HG03432 (cell line): ENCODE results near the gene LLGL2.
A peak's percentile ranks its signal among the peaks of the same experiment; 100 is the strongest.
"Not testable (repeated sequence)": the region's sequence is repeated elsewhere in the genome, so short reads cannot be mapped to it uniquely, and the experiment has no call there.

Experiments
- ATAC-seq: cut with Tn5 transposase; IDR thresholded peaks from one replicate; pipeline ENCODE4 v1.9.1; 2021; ENCODE audit warnings: mild to moderate bottlenecking, moderate library complexity; ENCODE audit not compliant: unreplicated experiment

LLGL2 gene

GRCh38 chr17:75518983-75519537 lies 6.4 kb upstream of the LLGL2 start:
- no peak for ATAC-seq

DNA sequence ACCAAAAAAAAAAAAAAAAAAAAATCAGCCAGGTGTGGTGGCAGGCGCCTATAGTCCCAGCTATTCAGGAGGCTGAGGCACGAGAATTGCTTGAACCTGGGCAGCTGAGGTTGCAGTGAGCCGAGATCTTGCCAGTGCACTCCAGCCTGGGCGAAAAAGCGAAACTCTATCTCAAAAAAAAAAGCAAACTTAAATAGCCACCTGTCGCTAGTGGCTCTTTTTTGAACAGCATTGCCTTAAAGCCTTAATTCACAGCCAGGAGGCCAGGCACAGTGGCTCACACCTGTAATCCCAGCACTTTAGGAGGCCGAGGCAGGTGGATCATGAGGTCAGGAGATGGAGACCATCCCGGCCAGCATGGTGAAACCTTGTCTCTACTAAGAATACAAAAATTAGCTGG lies 5.1 kb upstream of the LLGL2 start:
- ATAC-seq: not testable (repeated sequence)

DNA sequence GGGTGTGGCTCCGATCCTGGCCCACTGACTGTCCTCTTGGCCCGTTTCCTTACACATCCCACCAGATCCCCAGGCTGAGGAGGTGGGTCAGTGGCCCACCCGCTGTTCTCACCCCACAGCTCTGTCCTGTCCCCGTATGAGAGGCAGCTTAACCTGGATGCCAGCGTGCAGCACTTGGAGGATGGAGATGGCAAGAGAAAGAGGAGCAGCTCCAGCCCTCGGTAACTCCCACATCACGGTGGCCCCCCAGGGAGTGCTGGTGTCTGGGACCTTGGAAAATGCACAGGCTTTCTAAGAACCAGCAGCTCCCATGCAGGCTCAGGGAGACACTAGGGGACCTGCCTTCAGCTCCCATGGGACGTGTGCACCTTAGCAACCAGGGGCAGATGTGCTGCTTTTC lies 4.2 kb upstream of the LLGL2 start:
- no peak for ATAC-seq

DNA sequence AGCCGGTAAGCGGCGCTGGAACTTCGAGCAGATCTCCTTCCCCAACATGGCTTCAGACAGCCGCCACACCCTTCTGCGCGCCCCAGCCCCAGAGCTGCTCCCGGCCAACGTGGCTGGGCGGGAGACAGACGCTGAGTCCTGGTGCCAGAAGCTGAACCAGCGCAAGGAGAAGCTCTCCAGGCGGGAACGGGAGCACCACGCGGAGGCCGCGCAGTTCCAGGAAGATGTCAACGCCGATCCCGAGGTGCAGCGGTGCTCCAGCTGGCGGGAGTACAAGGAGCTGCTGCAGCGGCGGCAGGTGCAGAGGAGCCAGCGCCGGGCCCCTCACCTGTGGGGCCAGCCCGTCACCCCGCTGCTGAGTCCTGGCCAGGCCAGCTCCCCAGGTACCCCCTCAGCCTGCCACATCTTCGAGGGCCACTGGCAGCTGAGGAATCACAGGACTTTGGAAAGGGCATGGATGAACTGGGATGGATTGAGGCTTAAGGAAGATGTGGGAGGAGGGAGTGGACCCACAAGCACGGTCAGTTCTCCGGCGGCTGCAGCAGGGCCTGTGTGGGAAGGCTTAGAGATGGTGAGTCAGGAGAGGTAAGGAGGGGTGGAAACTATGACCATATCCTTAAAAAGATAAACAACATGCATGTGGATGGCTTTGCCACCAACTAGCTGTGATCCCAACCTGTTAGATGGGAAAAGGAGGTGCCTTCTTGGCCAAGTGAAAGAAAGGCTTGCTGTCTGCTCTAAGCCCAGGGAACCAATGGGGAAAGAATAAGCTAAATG lies 3.4 kb upstream of the LLGL2 start:
- ATAC-seq: no peak

- no peak for ATAC-seq
These were observed 1.9 kb upstream of the LLGL2 start for GRCh38 chr17:75523647-75524046.

DNA sequence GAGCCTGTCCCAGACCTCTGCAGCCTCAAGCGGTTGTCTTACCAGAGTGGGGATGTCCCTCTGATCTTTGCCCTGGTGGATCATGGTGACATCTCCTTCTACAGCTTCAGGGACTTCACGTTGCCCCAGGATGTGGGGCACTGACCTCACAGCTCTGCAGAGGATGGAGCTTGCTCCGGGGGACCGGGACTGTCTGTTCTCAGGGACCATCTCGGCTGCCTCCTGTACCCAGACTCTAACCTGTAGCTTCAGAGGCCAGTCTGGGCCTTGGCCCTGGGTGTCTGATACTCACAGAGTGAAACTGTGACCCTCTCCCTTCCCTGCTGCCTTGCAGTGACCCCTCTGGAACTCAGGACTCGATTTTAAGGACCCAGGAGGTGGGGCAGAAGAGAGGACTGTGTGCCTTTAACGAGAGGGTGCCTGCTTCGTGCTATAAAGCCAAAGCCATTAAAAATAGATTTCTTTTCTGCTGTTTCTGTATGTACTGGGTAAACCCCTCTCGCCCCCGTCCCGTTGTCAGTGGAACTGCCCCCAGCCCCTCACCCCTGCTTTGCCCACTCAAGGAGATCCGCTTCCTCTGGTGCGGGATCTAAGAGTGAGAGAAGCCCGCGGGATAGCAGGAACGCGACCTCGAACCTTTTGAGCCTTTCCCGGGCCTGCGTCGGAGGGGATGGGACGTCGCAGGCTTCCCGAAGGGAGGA lies 1.1 kb upstream of the LLGL2 start:
- no peak for ATAC-seq

DNA sequence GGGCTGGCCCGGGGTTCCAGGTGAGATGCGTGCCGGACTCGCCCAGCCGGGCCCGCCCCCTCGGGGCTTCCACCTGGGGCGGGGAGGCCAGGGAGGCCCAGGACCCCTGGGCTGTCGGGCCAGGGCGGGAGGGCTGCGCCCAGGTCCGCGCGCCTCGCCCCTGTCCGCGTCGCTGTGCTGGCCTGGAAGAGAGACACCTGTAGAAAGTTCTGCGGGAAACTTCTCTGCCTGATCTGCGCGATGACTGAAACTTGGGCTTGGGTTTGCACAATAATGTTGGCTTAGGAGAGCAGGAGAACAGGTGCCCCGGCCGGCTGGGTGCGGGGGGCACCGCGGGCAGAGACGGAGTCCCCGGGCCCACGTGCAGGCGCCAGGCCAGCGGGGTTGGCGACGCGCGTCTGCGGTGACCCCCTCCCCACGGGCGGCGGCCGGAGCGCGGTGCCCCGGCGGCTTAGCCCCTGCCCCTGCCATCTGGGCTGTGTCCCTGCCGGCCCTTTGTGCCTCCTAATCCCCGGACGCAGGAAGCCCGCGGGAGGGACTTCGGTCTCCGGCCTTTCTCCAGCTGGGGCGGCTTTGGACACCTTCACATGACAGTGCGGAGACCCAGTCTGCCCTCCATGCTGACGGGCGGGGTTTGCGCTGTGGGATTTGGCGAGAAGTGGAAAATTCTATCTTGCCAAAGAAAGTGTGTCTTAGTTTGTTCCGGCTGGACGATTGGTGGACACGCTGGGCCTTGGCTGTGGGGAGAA lies 483 bp downstream of the LLGL2 start:
- ATAC-seq: peak; percentile 3

DNA sequence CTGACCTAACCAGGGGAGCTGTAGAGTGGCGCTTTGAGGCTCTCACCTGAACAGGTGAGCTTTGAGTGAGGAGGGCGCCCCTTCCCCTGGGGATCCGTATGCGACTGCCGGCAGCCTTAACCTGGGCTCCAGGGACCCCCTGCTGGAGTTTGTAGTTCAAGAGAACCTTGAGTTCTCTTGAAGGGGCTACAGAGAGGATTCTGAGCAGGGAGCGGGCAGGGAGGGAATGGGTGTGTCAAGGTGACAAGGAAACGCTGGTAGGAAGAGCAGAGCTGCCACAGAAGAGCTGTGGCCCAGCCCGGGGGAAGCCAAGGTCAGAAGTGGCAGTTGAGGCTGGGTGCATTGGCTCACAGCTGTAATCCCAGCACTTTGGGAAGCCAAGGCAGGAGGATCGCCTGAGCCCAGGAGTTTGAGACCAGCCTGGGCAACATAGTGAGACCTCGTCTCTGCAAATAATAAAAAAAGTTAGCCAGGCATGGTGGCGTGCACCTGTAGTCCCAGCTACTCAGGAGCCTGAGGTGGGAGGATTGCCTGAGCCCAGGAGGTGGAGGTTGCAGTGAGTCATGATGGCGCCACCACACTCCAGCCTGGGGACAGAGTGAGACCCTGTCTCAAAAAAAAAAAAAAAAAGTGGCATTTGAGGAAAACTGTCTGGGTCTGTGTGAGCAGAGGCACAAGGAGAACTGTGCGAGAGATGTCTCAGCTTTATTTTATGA lies 1.2 kb downstream of the LLGL2 start:
- no peak for ATAC-seq

- no peak for ATAC-seq
These were observed 5.6 kb downstream of the LLGL2 start for GRCh38 chr17:75530837-75531720.

DNA sequence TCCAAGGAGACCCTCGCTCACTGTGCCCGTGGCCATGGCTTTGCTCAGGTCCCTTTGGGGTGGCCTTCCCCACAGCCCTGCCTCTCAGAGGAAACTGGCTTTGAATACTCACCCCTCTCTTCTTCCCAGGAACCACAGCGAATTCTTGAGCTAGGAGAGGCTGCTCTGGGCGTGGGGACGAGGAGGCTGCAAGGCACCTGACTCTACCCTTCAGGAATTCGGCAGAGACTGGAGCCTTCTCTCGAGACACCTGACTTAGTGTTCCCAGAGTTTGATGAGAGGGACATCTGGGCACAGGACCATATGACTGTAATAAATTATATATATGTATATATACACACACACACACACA lies 6.2 kb downstream of the LLGL2 start:
- no peak for ATAC-seq

- ATAC-seq: peak; percentile 51
These were observed 9.6 kb downstream of the LLGL2 start for GRCh38 chr17:75535119-75535537.

DNA sequence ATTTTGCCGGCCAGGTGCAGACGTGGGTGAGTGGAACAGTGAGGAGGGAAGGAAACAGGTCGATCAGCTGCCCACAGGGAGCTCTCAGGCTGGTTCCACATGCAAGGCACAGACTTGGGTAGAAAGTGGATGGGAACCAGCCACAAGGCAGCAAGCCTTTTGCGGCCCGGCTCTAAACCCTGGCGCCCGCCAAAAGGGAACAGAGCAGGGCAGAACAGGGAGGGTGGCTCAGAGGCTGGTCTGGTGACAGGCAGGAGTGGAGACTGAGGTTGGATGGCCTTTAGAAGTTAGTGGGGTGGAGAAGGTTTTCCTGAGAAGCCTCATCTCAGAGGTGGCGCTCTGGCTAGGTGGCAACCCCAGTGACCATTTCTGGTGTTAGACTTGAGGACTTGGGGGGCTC lies 10.4 kb downstream of the LLGL2 start:
- no peak for ATAC-seq

GRCh38 chr17:75536366-75536765 lies 10.9 kb downstream of the LLGL2 start:
- ATAC-seq: no peak

- ATAC-seq: no peak
These were observed 14.7 kb downstream of the LLGL2 start for GRCh38 chr17:75539967-75540729.

GRCh38 chr17:75540923-75541503 lies 15.5 kb downstream of the LLGL2 start:
- no peak for ATAC-seq

DNA sequence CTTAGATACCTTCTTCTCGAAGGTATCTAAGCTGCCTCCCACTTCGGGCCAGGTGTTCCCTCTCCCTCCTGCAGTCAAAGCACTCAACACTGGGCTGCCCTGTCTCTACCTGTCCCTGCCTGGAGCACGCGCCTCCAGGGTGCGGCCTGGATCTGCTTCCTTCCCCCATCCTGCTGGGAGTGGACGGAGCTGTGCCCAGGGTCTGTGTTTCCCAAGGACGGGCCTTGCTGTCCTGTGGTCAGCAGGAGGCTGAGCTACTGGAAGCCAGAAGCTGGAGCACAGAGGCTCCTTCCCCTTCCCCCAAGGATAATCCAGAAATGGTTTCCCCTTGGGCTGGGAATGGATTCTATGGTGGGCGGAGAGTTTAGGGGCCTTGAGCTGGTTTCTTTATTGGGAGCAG lies 16.7 kb downstream of the LLGL2 start:
- ATAC-seq: no peak

GRCh38 chr17:75542728-75543336 lies 17.3 kb downstream of the LLGL2 start:
- ATAC-seq: no peak

- no peak for ATAC-seq
These were observed 18.8 kb downstream of the LLGL2 start for GRCh38 chr17:75544250-75544649.
